Caco-2 (cell line): ENCODE results near the gene TNFRSF9. TPM values are rescaled to one million over a fixed set of nuclear protein-coding genes. Genes with fewer than 3 reads are reported as not detected.

Experiments
- BruUV-seq: library from RNA; stranded (reverse); fragments of 400-500 nt; replicated peaks from 2 replicates; lab custom pipeline; 2021; lab: Mats Ljungman, UMichigan
- CTCF ChIA-PET: fragments of 300-600 bp; sonication (Branson Sonifier 250); formaldehyde crosslinking; loops from one replicate; lab custom pipeline; 2022; ENCODE audit warnings: antibody characterized with exemption; lab: Charles Lee
- POLR2A ChIA-PET: fragments of 300-600 bp; sonication (Branson Sonifier 250); formaldehyde crosslinking; loops from one replicate; lab custom pipeline; 2022; ENCODE audit warnings: antibody characterized with exemption; lab: Charles Lee
- DNase-seq, 2 experiments: peaks; one replicate each; pipeline versions ENCODE4 v3.0.0 to v3.0.0-alpha.2; 2020 to 2022
- H3K27me3 ChIP-seq: replicated peaks from 2 replicates; pipeline ENCODE4 v1.6.0; 2011; ENCODE audit warnings: low read length; ENCODE audit not compliant: control insufficient read depth, insufficient read depth
- H3K36me3 ChIP-seq: 2 replicates; pipeline ENCODE4 v1.5.1; 2011; ENCODE audit warnings: low read length; ENCODE audit not compliant: control insufficient read depth, insufficient read depth
- H3K4me1 ChIP-seq: fragments of 250-450 bp; sonication (Bioruptor Pico); 2 replicates; pipeline ENCODE4 v1.5.1; 2020; ENCODE audit warnings: mild to moderate bottlenecking
- H3K4me3 ChIP-seq: 2 replicates; pipeline ENCODE4 v1.5.1; 2011; ENCODE audit warnings: low read depth, mild to moderate bottlenecking, control low read depth, low read length
- H3K9me3 ChIP-seq: fragments of 250-450 bp; sonication (Bioruptor Pico); 2 replicates; pipeline ENCODE4 v1.5.1; 2020; ENCODE audit warnings: mild to moderate bottlenecking, moderate library complexity
- H3K27ac Mint-ChIP-seq: one replicate; pipeline ENCODE4 v1.8.0; 2022; ENCODE audit warnings: mixed read lengths; ENCODE audit not compliant: unreplicated experiment
- H3K27me3 Mint-ChIP-seq: one replicate; pipeline ENCODE4 v1.8.0; 2022; ENCODE audit warnings: mixed read lengths; ENCODE audit not compliant: insufficient read depth, unreplicated experiment
- H3K36me3 Mint-ChIP-seq: one replicate; pipeline ENCODE4 v1.8.0; 2022; ENCODE audit warnings: mild to moderate bottlenecking, mixed read lengths; ENCODE audit not compliant: insufficient read depth, unreplicated experiment
- H3K4me1 Mint-ChIP-seq: one replicate; pipeline ENCODE4 v1.8.0; 2022; ENCODE audit warnings: low read depth, mixed read lengths; ENCODE audit not compliant: unreplicated experiment
- H3K4me3 Mint-ChIP-seq: one replicate; pipeline ENCODE4 v1.8.0; 2022; ENCODE audit warnings: mild to moderate bottlenecking, moderate library complexity, mixed read lengths; ENCODE audit not compliant: unreplicated experiment
- H3K9me3 Mint-ChIP-seq: one replicate; pipeline ENCODE4 v1.8.0; 2022; ENCODE audit warnings: mixed read lengths; ENCODE audit not compliant: unreplicated experiment
- CTCF ChIP-seq, 2 experiments: fragments of 200-600 bp in 1 of 2; IDR thresholded peaks; 1 replicate in 1 of 2; 2 replicates in 1 of 2; pipeline versions ENCODE4 v1.5.1 to v1.8.0; 2011 to 2022; ENCODE audit warnings: antibody characterized with exemption in 1 of 2, control low read depth in 1 of 2, inconsistent platforms in 1 of 2, low read depth in 1 of 2, low read length in 1 of 2, mild to moderate bottlenecking in 1 of 2, moderate library complexity in 1 of 2; ENCODE audit not compliant: insufficient read depth in 1 of 2, severe bottlenecking in 1 of 2, unreplicated experiment in 1 of 2
- intact Hi-C: fragments of 100-400 bp; cut with micrococcal nuclease; formaldehyde crosslinking; loops from one replicate; pipeline ENCODE4 v1.10.0; 2022; ENCODE audit not compliant: unreplicated experiment
- total RNA-seq: library from RNA; stranded (reverse); gene quantifications from 2 replicates; pipeline ENCODE4 v1.2.3, GENCODE V29; 2022

Gene TNFRSF9
- total RNA-seq, 1 experiment from 2014 or later = 0.54 TPM

- no peaks in the 10 kb centered on the region for H3K4me1 ChIP-seq
- Mint-ChIP-seq H3K4me1 (peaks cover 5% of the 10 kb centered on the region), H3K36me3 (no peaks in the 10 kb centered on the region), H3K27ac (no peak overlapping the region), H3K9me3 (no peaks in the 10 kb centered on the region), H3K4me3 (no peak overlapping the region), H3K27me3 (no peaks in the 10 kb centered on the region)
- no peak overlapping the region for H3K4me3 ChIP-seq
- no TSS peak for BruUV-seq
- CTCF ChIA-PET = no interaction called here
- intact Hi-C loops = no loop called here
- POLR2A ChIA-PET = no interaction called here
- no peak for TF ChIP-seq CTCF (IDR thresholded peaks at IDR 0.05; ENCODE audit: insufficient read depth in 1 of 2, low read depth in 1 of 2, low read length in 1 of 2, severe bottlenecking in 1 of 2, unreplicated experiment in 1 of 2)
- no peaks in the 10 kb centered on the region for H3K27me3 ChIP-seq
- H3K36me3 ChIP-seq = no peaks in the 10 kb centered on the region
- DNase-seq = no peak
- H3K9me3 ChIP-seq = no peaks in the 10 kb centered on the region
These were observed 74.7 kb downstream of the TNFRSF9 start for GRCh38 chr1:7865978-7866377.

Other genes starting within 250 kb of the TNFRSF9 start
- 71.8 and 77.8 TPM in 2 replicates for gene VAMP3, start 169.5 kb downstream of the TNFRSF9 start, total RNA-seq
- gene PER3, start 156.5 kb downstream of the TNFRSF9 start, total RNA-seq = 24.4 and 27.4 TPM in 2 replicates
- 10.8 and 15.0 TPM in 2 replicates for gene UTS2, start 87.8 kb downstream of the TNFRSF9 start, total RNA-seq
- 284 and 293 TPM in 2 replicates for gene PARK7, start 20.9 kb upstream of the TNFRSF9 start, total RNA-seq
- 37.2 and 40.9 TPM in 2 replicates for gene ERRFI1, start 85.5 kb upstream of the TNFRSF9 start, total RNA-seq